Erythroblast (primary cell): ENCODE data around the gene GPR162.

ENCODE experiments used
- DNase-seq, 2 experiments: peaks; one replicate each; lab custom pipeline; 2025; lab: John Stamatoyannopoulos, UW
- GATA1 ChIP-seq: IDR thresholded peaks from 2 replicates; pipeline ENCODE4 v1.6.1; 2011; ENCODE audit warnings: low read depth, mild to moderate bottlenecking, control low read depth, low read length, moderate library complexity
- POLR2A ChIP-seq: IDR thresholded peaks from 2 replicates; pipeline ENCODE4 v1.6.1; 2011; ENCODE audit warnings: mild to moderate bottlenecking, low read length

Gene GPR162

DNA sequence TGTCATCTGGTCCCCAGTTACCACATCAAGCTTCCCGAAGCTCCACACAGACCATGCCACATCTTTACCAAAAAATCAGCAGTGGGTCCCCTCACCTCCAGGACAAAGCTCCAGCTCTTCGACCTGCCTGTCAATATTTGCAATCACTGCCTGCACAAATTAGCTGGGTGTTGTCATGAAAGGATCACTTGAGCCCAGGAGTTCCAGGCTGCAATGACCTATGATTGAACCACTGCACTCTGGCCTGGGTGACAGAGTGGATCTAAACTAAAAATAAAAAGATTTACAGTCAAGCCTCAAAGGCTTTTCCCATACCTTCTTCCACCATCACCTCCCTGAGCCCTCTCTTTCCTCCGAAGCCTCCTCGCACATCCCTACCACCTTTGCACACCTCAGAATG lies 25.0 kb upstream of the GPR162 start:
- no peak for TF ChIP-seq POLR2A
- TF ChIP-seq GATA1 = no peak
- no peak for DNase-seq

DNA sequence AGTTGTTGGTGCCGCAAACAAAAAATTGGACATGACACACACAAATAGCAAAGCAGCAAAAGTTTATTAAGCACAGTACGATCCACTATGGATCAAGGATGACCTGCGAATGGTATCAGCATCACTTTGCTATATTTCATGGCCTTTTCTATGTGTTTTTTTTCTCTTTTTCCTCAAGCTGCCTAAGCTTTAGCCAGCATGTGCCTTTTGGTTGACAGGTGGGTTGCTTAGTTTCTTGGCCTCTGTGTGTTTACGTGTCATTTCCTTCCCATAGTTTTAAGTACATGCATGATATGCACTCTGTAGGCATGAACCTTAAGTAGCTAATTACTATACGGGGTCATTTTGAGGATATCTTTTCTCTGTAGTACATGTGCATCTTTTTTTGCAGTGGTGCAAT lies 22.5 kb upstream of the GPR162 start:
- TF ChIP-seq POLR2A = no peak
- TF ChIP-seq GATA1 = no peak
- no peak for DNase-seq

DNA sequence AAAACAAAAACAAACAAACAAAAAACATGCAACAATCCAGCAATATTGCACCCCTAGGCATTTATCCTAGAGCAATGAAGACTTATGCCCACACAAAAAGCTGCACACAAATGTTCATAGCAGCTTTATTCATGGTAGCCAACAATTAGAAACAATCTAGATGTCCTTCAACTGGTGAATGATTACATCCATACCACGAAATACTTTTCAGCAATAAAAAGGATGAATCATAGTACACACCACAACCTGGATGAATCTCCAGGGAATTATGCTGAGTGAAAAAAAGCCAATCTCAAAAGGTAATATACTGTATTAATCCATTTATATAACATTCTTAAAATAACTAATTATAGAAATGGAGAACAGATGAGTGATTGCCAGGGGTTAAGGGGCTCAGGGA lies 14.5 kb upstream of the GPR162 start:
- TF ChIP-seq GATA1 (no peak), POLR2A (no peak)
- no peak for DNase-seq

DNA sequence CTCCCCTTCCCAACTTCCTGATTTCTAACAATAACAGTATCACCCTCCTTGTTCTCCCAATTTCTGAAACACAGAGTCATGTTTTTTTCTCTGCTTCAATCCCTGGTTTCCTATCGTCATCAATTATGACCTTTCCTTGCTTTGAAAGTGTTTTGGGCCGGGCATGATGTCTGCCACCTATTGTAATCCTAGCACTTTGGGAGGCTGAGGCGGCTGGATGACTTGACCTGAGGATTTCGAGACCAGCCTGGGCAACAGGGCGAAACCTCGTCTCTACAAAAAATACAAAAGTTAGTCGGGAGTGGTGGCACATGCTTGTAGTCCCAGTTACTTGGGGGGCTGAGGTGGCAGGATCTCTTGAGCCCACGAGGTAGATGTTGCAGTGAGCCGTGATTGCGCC lies 12.6 kb upstream of the GPR162 start:
- DNase-seq = no peak
- TF ChIP-seq GATA1 (no peak), POLR2A (no peak)

DNA sequence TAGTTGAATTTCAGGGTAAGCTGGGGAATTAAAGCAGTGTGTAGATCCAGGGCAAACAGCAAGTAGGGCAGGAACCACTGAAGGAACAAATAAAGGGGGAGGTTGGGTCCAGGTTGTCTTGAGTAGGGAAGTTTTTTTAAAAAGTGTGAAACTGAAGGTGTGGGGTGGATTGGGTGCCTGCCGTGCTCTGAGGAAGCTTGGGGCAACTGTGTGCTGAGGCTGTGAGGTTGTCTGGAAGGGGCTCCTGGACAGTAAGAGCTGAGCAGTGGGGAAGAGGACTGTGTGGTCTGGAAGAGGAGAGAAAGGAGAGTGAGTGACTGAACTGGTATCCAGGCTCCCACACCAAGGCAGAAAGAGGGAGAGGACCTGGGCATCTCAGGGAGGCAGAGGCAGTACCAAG lies 10.9 kb upstream of the GPR162 start:
- no peak for DNase-seq
- TF ChIP-seq POLR2A (no peak), GATA1 (no peak)

DNA sequence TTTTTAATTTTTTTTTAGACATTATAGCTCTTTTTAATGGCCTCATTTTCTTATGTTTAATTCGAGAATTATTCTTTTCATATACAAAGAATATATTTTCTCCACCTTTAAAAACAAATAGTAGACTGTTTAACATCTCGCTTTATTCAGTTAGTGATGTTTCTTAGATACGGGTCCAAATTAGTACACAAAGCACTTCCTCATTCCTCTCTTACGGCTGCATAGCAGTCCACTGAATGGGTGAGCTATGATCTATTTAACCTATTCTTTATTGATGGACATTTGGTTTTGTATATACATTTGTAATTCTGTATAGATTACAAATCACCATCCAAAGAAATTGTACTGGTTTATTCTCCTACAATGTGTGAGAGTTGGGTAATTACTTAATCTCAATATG lies 8.3 kb upstream of the GPR162 start:
- TF ChIP-seq GATA1 (no peak), POLR2A (no peak)
- no peak for DNase-seq

DNA sequence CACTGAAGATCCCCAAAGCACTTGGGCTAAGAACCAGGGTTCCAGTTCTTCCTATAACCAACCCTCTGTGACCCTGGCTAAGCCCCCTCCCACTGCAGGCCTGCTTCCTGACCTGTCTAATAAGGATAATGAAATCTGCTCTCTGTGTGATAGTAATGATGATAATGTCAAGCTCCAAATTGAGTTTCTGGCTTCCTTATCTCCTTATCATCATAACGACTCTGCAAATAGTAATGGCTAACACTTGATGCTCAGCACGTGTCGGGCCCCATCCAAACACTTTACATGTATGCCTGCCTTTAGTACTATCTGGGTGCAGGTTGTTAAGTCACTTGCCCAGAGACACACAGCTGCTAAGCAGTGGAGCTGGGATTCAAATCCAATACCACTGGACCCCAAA lies 5.0 kb upstream of the GPR162 start:
- no peak for DNase-seq
- TF ChIP-seq POLR2A = no peak
- no peak for TF ChIP-seq GATA1

DNA sequence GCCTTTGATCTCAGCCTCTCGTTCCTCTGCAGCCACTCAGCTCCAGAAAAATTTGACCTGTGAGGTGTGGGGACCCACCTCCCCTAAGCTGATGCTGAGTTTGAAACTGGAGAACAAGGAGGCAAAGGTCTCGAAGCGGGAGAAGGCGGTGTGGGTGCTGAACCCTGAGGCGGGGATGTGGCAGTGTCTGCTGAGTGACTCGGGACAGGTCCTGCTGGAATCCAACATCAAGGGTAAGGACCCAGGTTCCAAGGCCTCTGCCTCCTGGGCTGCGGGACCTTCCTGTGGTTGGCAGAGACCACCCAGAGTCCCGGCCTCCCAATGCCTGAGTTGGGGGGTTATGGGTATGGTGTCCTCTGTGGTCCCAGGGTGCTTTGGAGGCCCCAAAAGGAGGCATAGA lies 4.5 kb upstream of the GPR162 start:
- DNase-seq = no peak
- no peak for TF ChIP-seq POLR2A
- TF ChIP-seq GATA1 = no peak

DNA sequence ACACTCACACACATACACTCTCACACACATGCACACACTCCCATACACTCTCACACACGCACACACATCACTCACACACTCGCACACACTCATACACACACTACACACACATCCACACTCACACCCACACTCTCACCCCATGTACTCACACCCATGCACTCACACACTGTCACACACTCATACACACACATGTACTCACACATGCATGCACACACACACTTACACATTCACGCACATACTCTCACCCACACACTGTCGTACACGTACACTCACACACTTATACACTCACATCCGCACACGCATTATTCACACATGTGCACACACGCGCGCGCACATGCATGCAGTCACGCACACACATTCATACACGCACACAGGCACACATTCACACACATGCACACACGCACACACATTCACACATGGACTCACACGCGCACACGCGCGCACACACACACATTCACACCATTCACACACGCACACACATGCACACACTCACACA lies 3.9 kb upstream of the GPR162 start:
- TF ChIP-seq GATA1 (no peak), POLR2A (no peak)
- DNase-seq = no peak

DNA sequence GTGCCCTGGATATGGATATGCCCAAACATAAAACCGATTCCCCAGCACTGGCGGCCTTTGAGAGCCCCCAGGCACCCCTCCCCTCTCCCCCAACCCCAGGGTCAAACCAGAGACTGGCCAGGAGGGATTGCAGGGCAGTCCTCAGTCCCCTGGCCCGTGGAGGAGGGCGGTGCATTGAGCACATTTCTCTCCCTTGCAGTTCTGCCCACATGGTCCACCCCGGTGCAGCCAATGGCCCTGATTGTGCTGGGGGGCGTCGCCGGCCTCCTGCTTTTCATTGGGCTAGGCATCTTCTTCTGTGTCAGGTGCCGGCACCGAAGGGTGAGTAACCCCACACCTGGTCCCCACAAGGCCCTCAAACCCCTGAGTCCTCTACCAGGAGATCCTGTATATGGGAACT lies 3.4 kb upstream of the GPR162 start:
- no peak for DNase-seq
- TF ChIP-seq POLR2A (no peak), GATA1 (no peak)

DNA sequence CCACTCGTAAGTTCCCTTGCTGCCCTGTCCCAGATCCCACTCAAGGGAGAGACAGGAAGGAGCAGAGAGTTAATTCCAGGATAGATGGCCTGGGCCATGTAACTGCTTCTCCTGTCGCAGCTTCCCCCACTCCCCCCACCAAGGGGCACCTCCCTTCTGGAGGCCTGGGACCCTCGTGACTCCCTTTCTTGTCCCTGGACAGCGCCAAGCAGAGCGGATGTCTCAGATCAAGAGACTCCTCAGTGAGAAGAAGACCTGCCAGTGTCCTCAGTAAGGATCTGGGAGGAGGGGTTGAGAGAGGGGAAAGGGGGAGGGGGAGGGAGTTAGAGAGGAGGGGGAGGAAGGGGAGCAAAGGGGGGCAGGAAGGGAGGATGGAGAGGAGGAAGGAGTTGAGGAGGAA lies 3.0 kb upstream of the GPR162 start:
- no peak for DNase-seq
- TF ChIP-seq GATA1 = no peak
- no peak for TF ChIP-seq POLR2A

DNA sequence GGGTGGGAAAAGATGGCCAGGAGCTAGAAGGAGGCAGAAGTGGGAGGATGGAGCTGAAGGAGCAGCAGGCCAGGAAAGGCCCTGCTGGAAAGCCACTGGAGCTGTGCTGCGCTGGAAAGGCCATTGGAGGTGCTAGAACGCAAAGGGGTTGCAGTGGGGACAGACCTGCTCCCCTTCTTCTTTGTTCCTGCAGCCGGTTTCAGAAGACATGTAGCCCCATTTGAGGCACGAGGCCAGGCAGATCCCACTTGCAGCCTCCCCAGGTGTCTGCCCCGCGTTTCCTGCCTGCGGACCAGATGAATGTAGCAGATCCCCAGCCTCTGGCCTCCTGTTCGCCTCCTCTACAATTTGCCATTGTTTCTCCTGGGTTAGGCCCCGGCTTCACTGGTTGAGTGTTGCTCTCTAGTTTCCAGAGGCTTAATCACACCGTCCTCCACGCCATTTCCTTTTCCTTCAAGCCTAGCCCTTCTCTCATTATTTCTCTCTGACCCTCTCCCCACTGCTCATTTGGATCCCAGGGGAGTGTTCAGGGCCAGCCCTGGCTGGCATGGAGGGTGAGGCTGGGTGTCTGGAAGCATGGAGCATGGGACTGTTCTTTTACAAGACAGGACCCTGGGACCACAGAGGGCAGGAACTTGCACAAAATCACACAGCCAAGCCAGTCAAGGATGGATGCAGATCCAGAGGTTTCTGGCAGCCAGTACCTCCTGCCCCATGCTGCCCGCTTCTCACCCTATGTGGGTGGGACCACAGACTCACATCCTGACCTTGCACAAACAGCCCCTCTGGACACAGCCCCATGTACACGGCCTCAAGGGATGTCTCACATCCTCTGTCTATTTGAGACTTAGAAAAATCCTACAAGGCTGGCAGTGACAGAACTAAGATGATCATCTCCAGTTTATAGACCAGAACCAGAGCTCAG lies 2.3 kb upstream of the GPR162 start:
- no peak for DNase-seq
- TF ChIP-seq POLR2A (no peak), GATA1 (no peak)

DNA sequence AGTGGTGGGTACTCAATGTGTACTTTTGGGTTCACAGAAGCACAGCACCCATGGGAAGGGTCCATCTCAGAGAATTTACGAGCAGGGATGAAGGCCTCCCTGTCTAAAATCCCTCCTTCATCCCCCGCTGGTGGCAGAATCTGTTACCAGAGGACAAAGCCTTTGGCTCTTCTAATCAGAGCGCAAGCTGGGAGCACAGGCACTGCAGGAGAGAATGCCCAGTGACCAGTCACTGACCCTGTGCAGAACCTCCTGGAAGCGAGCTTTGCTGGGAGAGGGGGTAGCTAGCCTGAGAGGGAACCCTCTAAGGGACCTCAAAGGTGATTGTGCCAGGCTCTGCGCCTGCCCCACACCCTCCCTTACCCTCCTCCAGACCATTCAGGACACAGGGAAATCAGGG lies 1.5 kb upstream of the GPR162 start:
- TF ChIP-seq POLR2A (no peak), GATA1 (no peak)
- DNase-seq = no peak

DNA sequence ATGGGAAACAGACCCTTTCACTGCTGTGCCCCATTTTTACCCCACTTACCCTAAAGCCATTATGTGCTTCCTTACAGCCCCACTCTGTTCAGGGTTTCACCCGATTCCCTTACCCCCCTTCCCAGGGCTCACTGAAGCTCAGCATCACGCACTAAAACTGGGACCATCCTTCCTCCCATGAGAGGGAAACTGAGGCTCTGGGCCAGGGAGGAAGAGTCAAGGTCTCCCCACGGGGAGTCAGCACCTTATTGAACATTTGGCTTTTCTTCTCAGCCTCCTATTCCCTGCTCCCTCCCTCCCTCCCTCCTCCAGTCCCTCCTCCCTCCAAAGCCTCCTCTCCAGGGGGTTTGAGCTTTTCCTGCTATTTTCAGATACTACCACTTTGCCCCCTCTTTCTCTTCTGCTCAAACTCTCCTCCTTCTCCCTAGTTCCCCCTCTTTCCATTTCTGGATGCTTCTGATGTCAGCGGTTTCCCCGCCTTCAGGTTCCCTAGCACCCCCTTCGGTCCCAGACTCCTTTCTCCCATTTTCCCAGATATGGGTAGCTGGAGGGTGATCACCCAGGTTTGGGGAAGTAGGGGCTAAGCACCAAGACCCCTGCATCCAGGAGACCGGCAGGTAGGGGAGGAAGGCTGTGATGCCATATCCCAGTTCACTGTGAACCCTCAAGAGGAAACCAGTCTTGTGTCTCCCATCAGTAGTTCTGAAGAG lies 960 bp downstream of the GPR162 start:
- no peak for DNase-seq
- TF ChIP-seq POLR2A (no peak), GATA1 (no peak)
